ENCODE measurements around the gene RALGDS.

The RALGDS gene

GRCh38 chr9:133121915-133122550 lies 993 bp upstream of the RALGDS start:
- Histone ChIP-seq H3K27me3 (ENCODE audit: control insufficient read depth, insufficient read depth, low read length) (peaks cover 11% of the 10 kb centered on the region), H3K4me1 (ENCODE audit: control insufficient read depth, insufficient read depth, low read length) (peaks cover 5% of the 10 kb centered on the region), H3K4me3 (ENCODE audit: low read depth, low read length) (no peak overlapping the region), H3K9ac (ENCODE audit: low read depth, low read length) (no peak overlapping the region), H3K9me3 (ENCODE audit: control insufficient read depth, insufficient read depth, low read length) (no peaks in the 10 kb centered on the region), H3K36me3 (ENCODE audit: control insufficient read depth, insufficient read depth, low read length) (no peaks in the 10 kb centered on the region)

GRCh38 chr9:133120501-133121197 lies 391 bp downstream of the RALGDS start:
- peak overlapping the region; percentile 79 for H3K9ac ChIP-seq (ENCODE audit: low read depth, low read length)
- H3K27me3 ChIP-seq (ENCODE audit: control insufficient read depth, insufficient read depth, low read length), result peaks cover 11% of the 10 kb centered on the region
- H3K36me3 ChIP-seq (ENCODE audit: control insufficient read depth, insufficient read depth, low read length), result no peaks in the 10 kb centered on the region
- peak overlapping the region; percentile 66 for H3K4me3 ChIP-seq (ENCODE audit: low read depth, low read length)
- H3K9me3 ChIP-seq (ENCODE audit: control insufficient read depth, insufficient read depth, low read length), result no peaks in the 10 kb centered on the region
- peaks cover 5% of the 10 kb centered on the region for H3K4me1 ChIP-seq (ENCODE audit: control insufficient read depth, insufficient read depth, low read length)

GRCh38 chr9:133119846-133120500 lies 1.1 kb downstream of the RALGDS start:
- peaks cover 1% of the 10 kb centered on the region for H3K36me3 ChIP-seq (ENCODE audit: control insufficient read depth, insufficient read depth, low read length)
- H3K9ac ChIP-seq (ENCODE audit: low read depth, low read length), result peak overlapping the region; percentile 79
- peak overlapping the region; percentile 66 for H3K4me3 ChIP-seq (ENCODE audit: low read depth, low read length)
- H3K9me3 ChIP-seq (ENCODE audit: control insufficient read depth, insufficient read depth, low read length), result no peaks in the 10 kb centered on the region
- peaks cover 11% of the 10 kb centered on the region for H3K27me3 ChIP-seq (ENCODE audit: control insufficient read depth, insufficient read depth, low read length)
- H3K4me1 ChIP-seq (ENCODE audit: control insufficient read depth, insufficient read depth, low read length), result peaks cover 5% of the 10 kb centered on the region

- H3K36me3 ChIP-seq (ENCODE audit: control insufficient read depth, insufficient read depth, low read length), result peaks cover 2% of the 10 kb centered on the region
- peaks cover 11% of the 10 kb centered on the region for H3K27me3 ChIP-seq (ENCODE audit: control insufficient read depth, insufficient read depth, low read length)
- no peak overlapping the region for H3K4me3 ChIP-seq (ENCODE audit: low read depth, low read length)
- H3K4me1 ChIP-seq (ENCODE audit: control insufficient read depth, insufficient read depth, low read length), result peaks cover 5% of the 10 kb centered on the region
- H3K9me3 ChIP-seq (ENCODE audit: control insufficient read depth, insufficient read depth, low read length), result no peaks in the 10 kb centered on the region
- H3K9ac ChIP-seq (ENCODE audit: low read depth, low read length), result no peak overlapping the region
These were observed 1.8 kb downstream of the RALGDS start for GRCh38 chr9:133119103-133119845.

- Histone ChIP-seq H3K36me3 (ENCODE audit: control insufficient read depth, insufficient read depth, low read length) (peaks cover 2% of the 10 kb centered on the region), H3K27me3 (ENCODE audit: control insufficient read depth, insufficient read depth, low read length) (peaks cover 11% of the 10 kb centered on the region), H3K4me1 (ENCODE audit: control insufficient read depth, insufficient read depth, low read length) (peaks cover 10% of the 10 kb centered on the region), H3K9ac (ENCODE audit: low read depth, low read length) (no peak overlapping the region), H3K9me3 (ENCODE audit: control insufficient read depth, insufficient read depth, low read length) (no peaks in the 10 kb centered on the region), H3K4me3 (ENCODE audit: low read depth, low read length) (no peak overlapping the region)
These were observed 2.5 kb downstream of the RALGDS start for GRCh38 chr9:133118568-133118967.

- no peak overlapping the region for H3K9ac ChIP-seq (ENCODE audit: low read depth, low read length)
- H3K4me1 ChIP-seq (ENCODE audit: control insufficient read depth, insufficient read depth, low read length), result peaks cover 10% of the 10 kb centered on the region
- H3K27me3 ChIP-seq (ENCODE audit: control insufficient read depth, insufficient read depth, low read length), result peaks cover 11% of the 10 kb centered on the region
- H3K4me3 ChIP-seq (ENCODE audit: low read depth, low read length), result no peak overlapping the region
- H3K9me3 ChIP-seq (ENCODE audit: control insufficient read depth, insufficient read depth, low read length), result no peaks in the 10 kb centered on the region
- H3K36me3 ChIP-seq (ENCODE audit: control insufficient read depth, insufficient read depth, low read length), result peaks cover 2% of the 10 kb centered on the region
These were observed 2.9 kb downstream of the RALGDS start for GRCh38 chr9:133118179-133118520.

- H3K4me1 ChIP-seq (ENCODE audit: control insufficient read depth, insufficient read depth, low read length), result peaks cover 10% of the 10 kb centered on the region
These were observed 3.5 kb downstream of the RALGDS start for GRCh38 chr9:133117271-133118178.

GRCh38 chr9:133116346-133117231 lies 4.5 kb downstream of the RALGDS start:
- H3K9ac ChIP-seq (ENCODE audit: low read depth, low read length), result no peak overlapping the region
- H3K9me3 ChIP-seq (ENCODE audit: control insufficient read depth, insufficient read depth, low read length), result no peaks in the 10 kb centered on the region
- no peak overlapping the region for H3K4me3 ChIP-seq (ENCODE audit: low read depth, low read length)
- H3K27me3 ChIP-seq (ENCODE audit: control insufficient read depth, insufficient read depth, low read length), result peaks cover 4% of the 10 kb centered on the region
- peaks cover 10% of the 10 kb centered on the region for H3K4me1 ChIP-seq (ENCODE audit: control insufficient read depth, insufficient read depth, low read length)
- H3K36me3 ChIP-seq (ENCODE audit: control insufficient read depth, insufficient read depth, low read length), result peaks cover 2% of the 10 kb centered on the region

More at GRCh38 chr9:133117271-133118178, 3.5 kb downstream of the RALGDS start:
- Histone ChIP-seq H3K9me3 (ENCODE audit: control insufficient read depth, insufficient read depth, low read length) (no peaks in the 10 kb centered on the region), H3K27me3 (ENCODE audit: control insufficient read depth, insufficient read depth, low read length) (peaks cover 11% of the 10 kb centered on the region), H3K4me3 (ENCODE audit: low read depth, low read length) (no peak overlapping the region), H3K36me3 (ENCODE audit: control insufficient read depth, insufficient read depth, low read length) (peaks cover 2% of the 10 kb centered on the region), H3K9ac (ENCODE audit: low read depth, low read length) (no peak overlapping the region)

- Histone ChIP-seq H3K9ac (ENCODE audit: low read depth, low read length) (no peak overlapping the region), H3K4me1 (ENCODE audit: control insufficient read depth, insufficient read depth, low read length) (peaks cover 10% of the 10 kb centered on the region), H3K27me3 (ENCODE audit: control insufficient read depth, insufficient read depth, low read length) (peaks cover 4% of the 10 kb centered on the region), H3K9me3 (ENCODE audit: control insufficient read depth, insufficient read depth, low read length) (no peaks in the 10 kb centered on the region), H3K36me3 (ENCODE audit: control insufficient read depth, insufficient read depth, low read length) (peaks cover 2% of the 10 kb centered on the region), H3K4me3 (ENCODE audit: low read depth, low read length) (no peak overlapping the region)
These were observed 5.3 kb downstream of the RALGDS start for GRCh38 chr9:133115604-133116345.
